Measurements from ENCODE around the gene DENND11.

Gene DENND11

GRCh38 chr7:141671705-141672496 lies 30.1 kb downstream of the DENND11 start:
- H2AFZ ChIP-seq (ENCODE audit: low read depth, low read length, severe bottlenecking) = no peak overlapping the region
- H4K20me1 ChIP-seq (ENCODE audit: low read depth, low read length) = no peaks in the 10 kb centered on the region
- no peaks in the 10 kb centered on the region for H3K79me2 ChIP-seq (ENCODE audit: insufficient read depth, low read length)
- H3K4me2 ChIP-seq (ENCODE audit: low read depth, low read length, poor library complexity, severe bottlenecking) = no peak overlapping the region
- H3K9me2 ChIP-seq (replicated peaks; ENCODE audit: insufficient read depth, low read length) = no peaks in the 10 kb centered on the region
- H3K9me3 ChIP-seq (ENCODE audit: insufficient read depth, low read length) = no peaks in the 10 kb centered on the region
- H3F3A ChIP-seq (ENCODE audit: insufficient read depth) = no peaks in the 10 kb centered on the region
- no peak overlapping the region for H3K9ac ChIP-seq (ENCODE audit: low read length)
- H3K4me3 ChIP-seq (ENCODE audit: insufficient read depth, low read length, poor library complexity, severe bottlenecking) = no peak overlapping the region
- no peaks in the 10 kb centered on the region for H3K27me3 ChIP-seq (ENCODE audit: low read length)
- no peak for TF ChIP-seq EZH2phosphoT487 (conservative IDR thresholded peaks at IDR 0.05; ENCODE audit: low read length)
- TF ChIP-seq, protein P1, sequence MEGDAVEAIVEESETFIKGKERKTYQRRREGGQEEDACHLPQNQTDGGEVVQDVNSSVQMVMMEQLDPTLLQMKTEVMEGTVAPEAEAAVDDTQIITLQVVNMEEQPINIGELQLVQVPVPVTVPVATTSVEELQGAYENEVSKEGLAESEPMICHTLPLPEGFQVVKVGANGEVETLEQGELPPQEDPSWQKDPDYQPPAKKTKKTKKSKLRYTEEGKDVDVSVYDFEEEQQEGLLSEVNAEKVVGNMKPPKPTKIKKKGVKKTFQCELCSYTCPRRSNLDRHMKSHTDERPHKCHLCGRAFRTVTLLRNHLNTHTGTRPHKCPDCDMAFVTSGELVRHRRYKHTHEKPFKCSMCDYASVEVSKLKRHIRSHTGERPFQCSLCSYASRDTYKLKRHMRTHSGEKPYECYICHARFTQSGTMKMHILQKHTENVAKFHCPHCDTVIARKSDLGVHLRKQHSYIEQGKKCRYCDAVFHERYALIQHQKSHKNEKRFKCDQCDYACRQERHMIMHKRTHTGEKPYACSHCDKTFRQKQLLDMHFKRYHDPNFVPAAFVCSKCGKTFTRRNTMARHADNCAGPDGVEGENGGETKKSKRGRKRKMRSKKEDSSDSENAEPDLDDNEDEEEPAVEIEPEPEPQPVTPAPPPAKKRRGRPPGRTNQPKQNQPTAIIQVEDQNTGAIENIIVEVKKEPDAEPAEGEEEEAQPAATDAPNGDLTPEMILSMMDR (IDR thresholded peaks at IDR 0.05; ENCODE audit: insufficient read depth, low read length, poor library complexity, severe bottlenecking) = no peak
- H3K36me3 ChIP-seq (ENCODE audit: low read length) = no peaks in the 10 kb centered on the region
- H3K27ac ChIP-seq (ENCODE audit: low read depth, low read length) = no peak overlapping the region

GRCh38 chr7:141668853-141669252 lies 33.1 kb downstream of the DENND11 start:
- Histone ChIP-seq H3K27me3 (ENCODE audit: low read length) (no peaks in the 10 kb centered on the region), H2AFZ (ENCODE audit: low read depth, low read length, severe bottlenecking) (no peak overlapping the region), H3K36me3 (ENCODE audit: low read length) (no peaks in the 10 kb centered on the region), H3K79me2 (ENCODE audit: insufficient read depth, low read length) (no peaks in the 10 kb centered on the region), H3K9ac (ENCODE audit: low read length) (no peak overlapping the region), H4K20me1 (ENCODE audit: low read depth, low read length) (no peaks in the 10 kb centered on the region), H3K4me2 (ENCODE audit: low read depth, low read length, poor library complexity, severe bottlenecking) (no peak overlapping the region), H3K4me3 (ENCODE audit: insufficient read depth, low read length, poor library complexity, severe bottlenecking) (no peak overlapping the region), H3K27ac (ENCODE audit: low read depth, low read length) (no peak overlapping the region), H3F3A (ENCODE audit: insufficient read depth) (no peaks in the 10 kb centered on the region), H3K9me2 (replicated peaks; ENCODE audit: insufficient read depth, low read length) (no peaks in the 10 kb centered on the region), H3K9me3 (ENCODE audit: insufficient read depth, low read length) (no peaks in the 10 kb centered on the region)
- TF ChIP-seq EZH2phosphoT487 (conservative IDR thresholded peaks at IDR 0.05; ENCODE audit: low read length) = no peak

DNA sequence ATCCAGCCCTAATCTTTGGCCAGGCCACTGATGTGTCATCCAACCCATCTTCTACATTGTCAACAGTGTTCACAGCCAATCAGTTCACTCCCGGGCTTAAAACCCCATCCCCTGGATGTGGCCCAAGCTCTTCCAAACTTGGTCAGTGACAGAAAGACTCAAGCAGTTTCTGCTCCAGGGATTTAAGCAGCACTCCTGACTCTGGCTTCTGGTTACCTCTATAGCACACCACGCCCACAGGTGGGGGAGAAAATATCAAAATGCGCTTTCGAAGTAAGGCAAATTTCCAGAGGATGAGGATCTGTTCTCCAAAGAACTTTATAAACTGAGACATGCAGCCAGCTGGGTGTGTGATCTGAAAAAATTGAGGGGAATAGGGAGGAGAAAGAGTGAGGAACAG lies 35.9 kb downstream of the DENND11 start:
- Histone ChIP-seq H3K9me3 (ENCODE audit: insufficient read depth, low read length) (no peaks in the 10 kb centered on the region), H2AFZ (ENCODE audit: low read depth, low read length, severe bottlenecking) (no peak overlapping the region), H3K79me2 (ENCODE audit: insufficient read depth, low read length) (no peaks in the 10 kb centered on the region), H3K4me2 (ENCODE audit: low read depth, low read length, poor library complexity, severe bottlenecking) (no peak overlapping the region), H3K9ac (ENCODE audit: low read length) (no peak overlapping the region), H3K36me3 (ENCODE audit: low read length) (no peaks in the 10 kb centered on the region), H3K9me2 (replicated peaks; ENCODE audit: insufficient read depth, low read length) (no peaks in the 10 kb centered on the region), H4K20me1 (ENCODE audit: low read depth, low read length) (no peaks in the 10 kb centered on the region), H3F3A (ENCODE audit: insufficient read depth) (no peaks in the 10 kb centered on the region), H3K27ac (ENCODE audit: low read depth, low read length) (no peak overlapping the region), H3K4me3 (ENCODE audit: insufficient read depth, low read length, poor library complexity, severe bottlenecking) (no peak overlapping the region), H3K27me3 (ENCODE audit: low read length) (no peaks in the 10 kb centered on the region)
- TF ChIP-seq, protein P1 (IDR thresholded peaks at IDR 0.05; ENCODE audit: insufficient read depth, low read length, poor library complexity, severe bottlenecking) = no peak
- TF ChIP-seq EZH2phosphoT487 (conservative IDR thresholded peaks at IDR 0.05; ENCODE audit: low read length) = no peak

All from SU-DHL-6 (cell line).